Measurements from ENCODE around the gene DFFA.
"Not testable (repeated sequence)": the region's sequence is repeated elsewhere in the genome, so short reads cannot be mapped to it uniquely, and the experiment has no call there.

DFFA gene

DNA sequence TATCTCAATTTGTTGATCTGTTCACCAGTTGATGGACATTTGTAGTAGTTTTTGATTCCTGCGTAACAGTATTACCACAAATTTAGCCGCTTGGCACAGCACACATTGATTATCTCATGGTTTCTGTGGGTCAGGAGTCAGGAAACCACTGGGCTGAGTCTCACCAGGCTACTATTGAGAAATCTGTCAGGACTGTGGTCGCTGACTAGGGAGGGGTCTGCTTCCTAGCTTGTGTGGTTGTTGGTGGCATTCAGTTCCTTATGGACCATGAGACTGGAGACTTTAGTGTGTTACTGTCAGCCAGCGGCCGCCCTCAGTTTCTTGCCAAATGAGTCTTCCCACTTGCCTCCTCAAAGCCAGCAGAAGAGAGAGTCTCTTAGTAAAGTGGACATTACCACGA is 12.2 kb upstream of the DFFA start:
- H3K36me3 ChIP-seq (ENCODE audit: control insufficient read depth in 1 of 2, insufficient read depth in 2 of 2, low read length in 2 of 2): peaks cover 0 to 5% of the 10 kb centered on the region in 2 donors

DNA sequence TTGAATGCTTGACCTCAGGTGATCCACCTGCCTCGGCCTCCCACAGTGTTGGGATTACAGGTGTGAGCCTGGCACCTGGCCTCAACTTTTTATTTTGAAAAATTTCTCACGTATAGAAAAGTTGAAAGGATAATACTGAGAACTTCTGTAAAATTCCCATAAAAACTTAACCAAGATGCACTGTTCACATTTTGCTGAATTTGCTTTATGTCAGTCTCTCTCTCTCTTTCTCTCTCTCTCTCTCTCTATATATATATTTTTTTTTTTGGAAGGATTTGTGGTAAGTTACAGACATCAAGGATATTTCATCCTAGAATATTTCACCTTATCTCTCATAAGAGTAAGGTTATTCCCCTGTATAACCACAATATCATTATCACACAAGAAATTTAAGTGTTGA is 8.3 kb upstream of the DFFA start:
- no peaks in the 10 kb centered on the region for H3K9me3 ChIP-seq (ENCODE audit: control insufficient read depth in 1 of 2, low read length in 2 of 2)
- H3K4me3 ChIP-seq (ENCODE audit: low read depth in 1 of 2, low read length in 2 of 2): no peak overlapping the region
- H3K27me3 ChIP-seq (ENCODE audit: control insufficient read depth in 1 of 2, insufficient read depth in 2 of 2, low read length in 2 of 2): no peaks in the 10 kb centered on the region
- H3K27ac ChIP-seq (ENCODE audit: low read depth, low read length): no peak overlapping the region
- H3K9ac ChIP-seq (ENCODE audit: low read depth in 1 of 2, low read length in 2 of 2): no peak overlapping the region
- peaks cover 5 to 6% of the 10 kb centered on the region in 2 donors for H3K36me3 ChIP-seq (ENCODE audit: control insufficient read depth in 1 of 2, insufficient read depth in 2 of 2, low read length in 2 of 2)
- H3K4me1 ChIP-seq (ENCODE audit: control insufficient read depth in 1 of 2, insufficient read depth in 2 of 2, low read length in 2 of 2): peaks cover 7 to 8% of the 10 kb centered on the region in 2 donors

More for the DNA sequence above, 12.2 kb upstream of the DFFA start:
- H3K9ac ChIP-seq (ENCODE audit: low read depth in 1 of 2, low read length in 2 of 2): no peak overlapping the region
- H3K27me3 ChIP-seq (ENCODE audit: control insufficient read depth in 1 of 2, insufficient read depth in 2 of 2, low read length in 2 of 2): no peaks in the 10 kb centered on the region
- no peaks in the 10 kb centered on the region for H3K9me3 ChIP-seq (ENCODE audit: control insufficient read depth in 1 of 2, low read length in 2 of 2)
- H3K4me3 ChIP-seq (ENCODE audit: low read depth in 1 of 2, low read length in 2 of 2): no peak overlapping the region
- no peak overlapping the region for H3K27ac ChIP-seq (ENCODE audit: low read depth, low read length)
- H3K4me1 ChIP-seq (ENCODE audit: control insufficient read depth in 1 of 2, insufficient read depth in 2 of 2, low read length in 2 of 2): peaks cover 4 to 5% of the 10 kb centered on the region in 2 donors

DNA sequence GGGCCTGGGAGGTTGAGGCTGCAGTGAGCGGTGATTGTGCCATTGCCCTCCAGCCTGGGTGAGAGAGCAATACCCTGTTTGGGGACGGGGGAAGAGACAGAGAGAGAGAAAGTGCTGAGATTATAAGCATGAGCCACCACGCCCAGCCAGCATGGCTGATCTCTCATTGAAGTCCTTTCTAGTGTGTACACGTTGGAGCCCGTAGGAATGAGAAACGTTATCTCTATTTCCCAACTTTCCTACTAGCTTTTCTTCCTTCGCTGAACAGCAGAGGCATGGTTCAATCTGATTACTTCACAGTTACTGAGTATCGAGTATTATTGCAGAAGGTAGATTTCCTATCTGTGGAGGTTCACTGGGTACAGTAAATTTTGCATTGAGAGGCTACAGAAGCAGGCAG is 7.0 kb upstream of the DFFA start:
- Histone ChIP-seq H3K4me3 (ENCODE audit: low read depth in 1 of 2, low read length in 2 of 2) (no peak overlapping the region), H3K27me3 (ENCODE audit: control insufficient read depth in 1 of 2, insufficient read depth in 2 of 2, low read length in 2 of 2) (no peaks in the 10 kb centered on the region), H3K9me3 (ENCODE audit: control insufficient read depth in 1 of 2, low read length in 2 of 2) (no peaks in the 10 kb centered on the region), H3K4me1 (ENCODE audit: control insufficient read depth in 1 of 2, insufficient read depth in 2 of 2, low read length in 2 of 2) (peaks cover 10 to 11% of the 10 kb centered on the region in 2 donors), H3K27ac (ENCODE audit: low read depth, low read length) (no peak overlapping the region), H3K36me3 (ENCODE audit: control insufficient read depth in 1 of 2, insufficient read depth in 2 of 2, low read length in 2 of 2) (peaks cover 0 to 6% of the 10 kb centered on the region in 2 donors), H3K9ac (ENCODE audit: low read depth in 1 of 2, low read length in 2 of 2) (no peak overlapping the region)

DNA sequence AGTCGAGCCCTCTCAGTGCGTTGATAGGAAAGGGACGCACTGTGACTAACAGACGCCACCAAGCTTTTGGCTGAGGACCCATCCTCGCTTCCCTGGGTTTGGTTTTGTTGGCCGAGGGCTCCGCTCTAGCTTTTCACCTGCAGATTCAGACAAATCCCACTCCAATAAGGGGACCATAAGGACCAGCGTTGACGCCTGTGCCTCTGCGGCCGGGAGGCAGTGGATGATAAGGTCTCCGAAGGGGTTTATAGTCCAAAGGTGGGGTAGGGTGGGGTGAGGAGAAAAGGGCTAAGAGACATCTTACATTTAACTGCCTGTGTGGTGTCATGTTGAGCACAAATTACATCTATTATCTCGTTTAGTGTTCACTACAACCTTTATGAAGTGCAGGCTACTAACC is 3.2 kb upstream of the DFFA start:
- H3K9ac ChIP-seq (ENCODE audit: low read depth in 1 of 2, low read length in 2 of 2): peak overlapping the region; percentile 72 to 92
- peak overlapping the region; percentile 58 for H3K27ac ChIP-seq (ENCODE audit: low read depth, low read length)
- H3K36me3 ChIP-seq (ENCODE audit: control insufficient read depth in 1 of 2, insufficient read depth in 2 of 2, low read length in 2 of 2): peaks cover 0 to 6% of the 10 kb centered on the region in 2 donors
- no peaks in the 10 kb centered on the region for H3K27me3 ChIP-seq (ENCODE audit: control insufficient read depth in 1 of 2, insufficient read depth in 2 of 2, low read length in 2 of 2)
- no peaks in the 10 kb centered on the region for H3K9me3 ChIP-seq (ENCODE audit: control insufficient read depth in 1 of 2, low read length in 2 of 2)
- H3K4me3 ChIP-seq (ENCODE audit: low read depth in 1 of 2, low read length in 2 of 2): peak overlapping the region; percentile 91 to 95
- peaks cover 19 to 22% of the 10 kb centered on the region in 2 donors for H3K4me1 ChIP-seq (ENCODE audit: control insufficient read depth in 1 of 2, insufficient read depth in 2 of 2, low read length in 2 of 2)

DNA sequence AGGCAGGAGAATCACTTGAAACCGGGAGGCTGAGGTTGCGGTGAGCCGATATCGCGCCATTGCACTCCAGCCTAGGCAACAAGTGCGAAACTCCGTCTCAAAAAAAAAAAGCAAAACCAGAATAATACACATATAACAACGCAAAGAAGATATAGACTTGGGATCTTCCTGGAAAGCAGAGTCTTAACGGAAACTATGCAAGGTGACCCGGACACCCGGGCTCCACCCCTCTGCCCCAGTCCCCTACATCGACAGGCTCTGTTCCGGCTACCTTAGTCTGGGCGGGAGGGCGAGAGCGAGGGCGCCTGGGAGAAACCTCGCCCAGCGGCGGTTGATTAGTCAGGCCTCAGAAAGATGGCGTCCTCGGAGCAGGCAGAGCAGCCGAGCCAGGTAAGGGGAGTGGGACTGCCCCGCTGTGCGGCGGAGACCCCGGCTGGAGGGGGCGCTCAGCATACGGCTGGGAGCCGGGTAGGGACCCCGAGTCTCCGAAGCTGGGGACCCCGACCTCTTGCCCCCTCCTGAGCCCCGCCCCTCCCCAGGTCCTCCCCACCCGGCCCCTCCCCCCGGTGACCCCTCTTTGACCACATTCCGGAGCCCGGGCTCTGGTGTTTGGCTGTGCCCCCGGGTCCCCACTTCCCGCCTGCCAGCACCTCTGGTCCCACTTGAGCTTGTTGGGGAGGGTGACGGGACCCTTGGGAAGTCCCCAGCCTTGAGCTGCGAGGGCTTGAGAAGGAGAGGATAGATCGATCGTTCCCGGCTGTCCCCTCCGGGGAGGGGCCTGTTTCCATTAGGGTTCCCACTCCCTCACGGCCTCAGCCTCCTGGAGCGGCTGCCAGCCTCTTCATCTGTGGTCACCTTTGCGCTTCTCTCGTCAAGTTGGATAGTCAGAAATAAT is 2.5 kb upstream of the DFFA start, which contains the start of gene PEX14:
PEX14 (plus strand) TSS at position 338 of the 895 bp plus-strand sequence; CDS start at position 355, 17 bp downstream.
- Histone ChIP-seq H3K9me3 (ENCODE audit: control insufficient read depth in 1 of 2, low read length in 2 of 2) (no peaks in the 10 kb centered on the region), H3K27me3 (ENCODE audit: control insufficient read depth in 1 of 2, insufficient read depth in 2 of 2, low read length in 2 of 2) (no peaks in the 10 kb centered on the region), H3K4me3 (ENCODE audit: low read depth in 1 of 2, low read length in 2 of 2) (peak within 1 kb of the TSS; percentile 91 to 95), H3K27ac (ENCODE audit: low read depth, low read length) (peak within 1 kb of the TSS; percentile 58), H3K9ac (ENCODE audit: low read depth in 1 of 2, low read length in 2 of 2) (peak within 1 kb of the TSS; percentile 72 to 92), H3K36me3 (ENCODE audit: control insufficient read depth in 1 of 2, insufficient read depth in 2 of 2, low read length in 2 of 2) (peaks cover 0 to 6% of the 10 kb centered on the region in 2 donors), H3K4me1 (ENCODE audit: control insufficient read depth in 1 of 2, insufficient read depth in 2 of 2, low read length in 2 of 2) (peaks cover 19 to 22% of the 10 kb centered on the region in 2 donors)

DNA sequence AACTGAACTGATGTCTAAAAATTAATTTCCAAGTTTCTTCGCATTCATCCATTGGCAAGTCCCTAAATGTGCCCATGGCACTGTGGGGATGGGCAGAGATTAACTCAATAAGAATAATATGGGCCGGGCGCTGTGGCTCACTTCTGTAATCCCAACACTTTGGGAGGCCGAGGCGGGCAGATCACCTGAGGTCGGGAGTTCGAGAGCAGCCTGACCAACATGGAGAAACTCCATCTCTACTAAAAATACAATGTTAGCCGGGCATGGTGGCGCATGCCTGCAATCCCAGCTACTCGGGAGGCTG is 1.9 kb upstream of the DFFA start:
- not testable (repeated sequence) for H3K27ac ChIP-seq (ENCODE audit: low read depth, low read length)
- peaks cover 19 to 22% of the 10 kb centered on the region in 2 donors for H3K4me1 ChIP-seq (ENCODE audit: control insufficient read depth in 1 of 2, insufficient read depth in 2 of 2, low read length in 2 of 2)

DNA sequence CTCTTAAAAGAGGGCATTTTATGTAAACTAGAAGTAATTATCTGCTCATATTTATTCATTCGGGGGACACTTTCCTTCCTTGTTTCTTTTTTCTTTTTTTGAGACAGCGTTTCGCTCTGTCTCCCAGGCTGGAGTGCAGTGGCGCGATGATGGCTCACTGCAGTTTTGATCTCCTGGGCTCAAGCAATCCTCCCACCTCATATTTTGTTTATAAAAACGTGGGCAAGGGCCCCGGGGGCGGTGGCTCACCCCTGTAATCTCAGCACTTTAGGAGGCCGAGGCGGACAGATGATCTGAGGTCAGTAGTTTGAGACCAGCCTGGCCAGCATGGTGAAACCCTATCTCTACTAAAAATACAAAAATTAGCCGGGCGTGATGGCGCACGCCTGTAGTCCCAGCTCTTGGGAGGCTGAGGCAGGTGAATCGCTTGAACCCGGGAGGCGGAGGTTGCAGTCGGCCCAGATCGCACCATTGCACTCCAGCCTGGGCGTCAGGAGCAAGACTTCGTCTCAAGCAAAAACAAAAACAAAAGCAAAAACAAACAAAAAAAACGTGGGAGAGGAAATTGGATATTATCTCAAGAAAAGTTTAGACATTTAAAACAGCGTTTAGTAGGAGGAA is 926 bp upstream of the DFFA start:
- H3K36me3 ChIP-seq (ENCODE audit: control insufficient read depth in 1 of 2, insufficient read depth in 2 of 2, low read length in 2 of 2): peaks cover 7 to 12% of the 10 kb centered on the region in 2 donors
- H3K4me1 ChIP-seq (ENCODE audit: control insufficient read depth in 1 of 2, insufficient read depth in 2 of 2, low read length in 2 of 2): peaks cover 19 to 22% of the 10 kb centered on the region in 2 donors
- no peaks in the 10 kb centered on the region for H3K27me3 ChIP-seq (ENCODE audit: control insufficient read depth in 1 of 2, insufficient read depth in 2 of 2, low read length in 2 of 2)
- H3K9me3 ChIP-seq (ENCODE audit: control insufficient read depth in 1 of 2, low read length in 2 of 2): no peaks in the 10 kb centered on the region
- no peak overlapping the region for H3K27ac ChIP-seq (ENCODE audit: low read depth, low read length)
- H3K9ac ChIP-seq (ENCODE audit: low read depth in 1 of 2, low read length in 2 of 2): no peak overlapping the region
- H3K4me3 ChIP-seq (ENCODE audit: low read depth in 1 of 2, low read length in 2 of 2): peak overlapping the region in 1 of 2 donors; percentile 86

More for the DNA sequence above, 1.9 kb upstream of the DFFA start:
- not testable (repeated sequence) for H3K9me3 ChIP-seq (ENCODE audit: control insufficient read depth in 1 of 2, low read length in 2 of 2); H3K36me3 ChIP-seq (ENCODE audit: control insufficient read depth in 1 of 2, insufficient read depth in 2 of 2, low read length in 2 of 2); H3K9ac ChIP-seq (ENCODE audit: low read depth in 1 of 2, low read length in 2 of 2); H3K27me3 ChIP-seq (ENCODE audit: control insufficient read depth in 1 of 2, insufficient read depth in 2 of 2, low read length in 2 of 2)
- H3K4me3 ChIP-seq (ENCODE audit: low read depth in 1 of 2, low read length in 2 of 2): peak overlapping the region; percentile 91 to 95

DNA sequence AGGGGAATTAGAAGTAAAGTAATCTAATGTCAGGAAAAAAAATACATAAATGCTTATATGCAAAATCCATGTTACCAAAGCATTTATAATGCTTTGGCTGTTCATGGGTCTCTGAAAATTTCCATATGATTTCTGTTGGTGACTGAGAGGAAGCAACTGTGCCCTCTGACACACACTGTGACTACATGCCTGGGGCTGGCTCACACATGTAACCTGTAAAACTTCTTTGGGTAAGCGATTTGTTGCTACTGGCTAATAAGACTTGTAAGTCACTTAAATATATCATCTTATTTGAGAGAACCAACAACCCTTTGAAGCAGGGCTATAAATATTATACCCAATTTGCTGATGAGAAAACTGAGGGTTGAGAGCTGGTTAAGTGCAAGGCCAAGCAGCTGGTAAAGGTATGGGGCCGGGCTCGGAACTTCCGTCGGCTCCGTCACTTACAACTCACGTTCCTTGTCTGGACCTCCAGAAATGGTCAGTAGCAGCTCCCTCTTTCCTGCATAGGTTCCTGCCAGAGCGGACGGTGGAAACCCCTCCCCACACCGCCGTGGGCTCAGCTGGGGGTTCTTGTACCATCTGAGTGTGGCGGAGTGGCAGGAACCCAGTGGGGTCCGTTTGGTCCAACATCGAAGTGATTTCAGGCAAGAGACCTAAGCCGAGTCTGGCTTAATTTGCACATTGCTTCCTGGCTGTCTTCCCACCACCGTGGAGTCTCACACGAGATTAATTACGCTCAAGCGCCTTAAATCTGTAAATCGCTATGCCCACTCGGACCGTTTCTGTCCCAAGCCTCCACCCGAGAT is 714 bp downstream of the DFFA start:
- Histone ChIP-seq H3K9ac (ENCODE audit: low read depth in 1 of 2, low read length in 2 of 2) (peak overlapping the region; percentile 70 to 75), H3K27ac (ENCODE audit: low read depth, low read length) (no peak overlapping the region), H3K4me1 (ENCODE audit: control insufficient read depth in 1 of 2, insufficient read depth in 2 of 2, low read length in 2 of 2) (peaks cover 19 to 22% of the 10 kb centered on the region in 2 donors)

DNA sequence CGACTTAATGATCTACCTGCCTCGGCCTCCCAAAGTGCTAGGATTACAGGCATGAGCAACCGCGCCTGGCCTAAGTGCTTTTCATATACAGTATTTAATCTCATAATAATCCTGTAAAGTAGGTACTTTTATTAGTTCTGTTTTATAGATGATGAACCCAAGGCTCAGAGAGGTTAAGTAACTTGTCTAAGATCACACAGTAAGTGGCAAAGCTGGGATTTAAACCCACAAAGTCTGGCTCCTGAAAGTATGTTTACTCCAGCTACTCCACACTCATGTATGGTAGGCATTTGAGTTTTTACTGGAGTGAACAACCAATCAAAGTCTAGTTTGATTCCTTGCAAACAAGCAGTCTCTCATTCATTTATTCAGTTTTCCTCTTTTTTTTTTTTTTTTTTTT is 2.3 kb downstream of the DFFA start:
- no peak overlapping the region for H3K4me3 ChIP-seq (ENCODE audit: low read depth in 1 of 2, low read length in 2 of 2)
- no peak overlapping the region for H3K27ac ChIP-seq (ENCODE audit: low read depth, low read length)
- H3K4me1 ChIP-seq (ENCODE audit: control insufficient read depth in 1 of 2, insufficient read depth in 2 of 2, low read length in 2 of 2): peaks cover 10 to 11% of the 10 kb centered on the region in 2 donors
- no peak overlapping the region for H3K9ac ChIP-seq (ENCODE audit: low read depth in 1 of 2, low read length in 2 of 2)
- no peaks in the 10 kb centered on the region for H3K9me3 ChIP-seq (ENCODE audit: control insufficient read depth in 1 of 2, low read length in 2 of 2)
- no peaks in the 10 kb centered on the region for H3K27me3 ChIP-seq (ENCODE audit: control insufficient read depth in 1 of 2, insufficient read depth in 2 of 2, low read length in 2 of 2)
- H3K36me3 ChIP-seq (ENCODE audit: control insufficient read depth in 1 of 2, insufficient read depth in 2 of 2, low read length in 2 of 2): peaks cover 15 to 35% of the 10 kb centered on the region in 2 donors

More for the DNA sequence above, 714 bp downstream of the DFFA start:
- Histone ChIP-seq H3K27me3 (ENCODE audit: control insufficient read depth in 1 of 2, insufficient read depth in 2 of 2, low read length in 2 of 2) (no peaks in the 10 kb centered on the region), H3K9me3 (ENCODE audit: control insufficient read depth in 1 of 2, low read length in 2 of 2) (no peaks in the 10 kb centered on the region), H3K36me3 (ENCODE audit: control insufficient read depth in 1 of 2, insufficient read depth in 2 of 2, low read length in 2 of 2) (peaks cover 15 to 22% of the 10 kb centered on the region in 2 donors), H3K4me3 (ENCODE audit: low read depth in 1 of 2, low read length in 2 of 2) (peak overlapping the region; percentile 86 to 97)
